ENCODE results near the gene CEACAM18.

DNA sequence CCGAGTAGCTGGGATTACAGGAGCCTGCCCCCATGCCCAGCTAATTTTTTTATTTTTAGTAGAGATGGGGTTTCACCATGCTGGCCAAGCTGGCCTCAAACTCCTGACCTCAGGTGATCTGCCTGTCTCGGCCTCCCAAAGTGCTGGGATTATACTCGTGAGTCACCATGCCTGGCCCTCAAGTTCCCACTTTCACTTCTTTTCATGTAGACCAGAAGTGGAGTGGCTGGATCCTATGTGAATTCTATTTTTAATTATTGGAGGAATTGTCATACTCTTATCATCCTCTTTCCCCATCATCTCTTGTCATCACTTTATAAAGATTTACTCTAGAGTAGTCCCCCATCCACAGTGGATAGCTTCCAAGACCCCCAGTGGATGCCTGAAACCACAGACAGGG lies 48.1 kb upstream of the CEACAM18 start:
- TF ChIP-seq, protein P1, sequence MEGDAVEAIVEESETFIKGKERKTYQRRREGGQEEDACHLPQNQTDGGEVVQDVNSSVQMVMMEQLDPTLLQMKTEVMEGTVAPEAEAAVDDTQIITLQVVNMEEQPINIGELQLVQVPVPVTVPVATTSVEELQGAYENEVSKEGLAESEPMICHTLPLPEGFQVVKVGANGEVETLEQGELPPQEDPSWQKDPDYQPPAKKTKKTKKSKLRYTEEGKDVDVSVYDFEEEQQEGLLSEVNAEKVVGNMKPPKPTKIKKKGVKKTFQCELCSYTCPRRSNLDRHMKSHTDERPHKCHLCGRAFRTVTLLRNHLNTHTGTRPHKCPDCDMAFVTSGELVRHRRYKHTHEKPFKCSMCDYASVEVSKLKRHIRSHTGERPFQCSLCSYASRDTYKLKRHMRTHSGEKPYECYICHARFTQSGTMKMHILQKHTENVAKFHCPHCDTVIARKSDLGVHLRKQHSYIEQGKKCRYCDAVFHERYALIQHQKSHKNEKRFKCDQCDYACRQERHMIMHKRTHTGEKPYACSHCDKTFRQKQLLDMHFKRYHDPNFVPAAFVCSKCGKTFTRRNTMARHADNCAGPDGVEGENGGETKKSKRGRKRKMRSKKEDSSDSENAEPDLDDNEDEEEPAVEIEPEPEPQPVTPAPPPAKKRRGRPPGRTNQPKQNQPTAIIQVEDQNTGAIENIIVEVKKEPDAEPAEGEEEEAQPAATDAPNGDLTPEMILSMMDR (IDR thresholded peaks at IDR 0.05) = no peak
- TF ChIP-seq POLR2AphosphoS5 (IDR thresholded peaks at IDR 0.05) (no peak), POLR2A (IDR thresholded peaks at IDR 0.05; ENCODE audit: low read depth) (no peak)
